COLO668 (cell line): ENCODE results near the gene VPS37C.

Experiments used
- DNase-seq: peaks from one replicate; lab custom pipeline; 2025; ENCODE audit not compliant: unreplicated experiment; lab: John Stamatoyannopoulos, UW

Gene VPS37C

GRCh38 chr11:61133956-61134662 lies 27.1 kb downstream of the VPS37C start:
- no peak for DNase-seq

- no peak for DNase-seq
Measured at GRCh38 chr11:61133145-61133544, 28.1 kb downstream of the VPS37C start.

- no peak for DNase-seq
Measured at GRCh38 chr11:61132646-61133045, 28.6 kb downstream of the VPS37C start.

- DNase-seq: no peak
Measured at GRCh38 chr11:61131998-61132555, 29.1 kb downstream of the VPS37C start.

GRCh38 chr11:61131586-61131985 lies 29.6 kb downstream of the VPS37C start:
- no peak for DNase-seq

GRCh38 chr11:61131186-61131585 lies 30.0 kb downstream of the VPS37C start:
- no peak for DNase-seq

- no peak for DNase-seq
Measured at GRCh38 chr11:61129639-61130523, 31.3 kb downstream of the VPS37C start.

- no peak for DNase-seq
Measured at GRCh38 chr11:61128947-61129638, 32.1 kb downstream of the VPS37C start.

- DNase-seq: no peak
Measured at GRCh38 chr11:61127991-61128390, 33.2 kb downstream of the VPS37C start.

GRCh38 chr11:61126256-61126655 lies 35.0 kb downstream of the VPS37C start:
- DNase-seq: no peak

GRCh38 chr11:61125310-61125684 lies 35.9 kb downstream of the VPS37C start:
- DNase-seq: no peak

- DNase-seq: no peak
Measured at GRCh38 chr11:61124574-61125309, 36.5 kb downstream of the VPS37C start.

- DNase-seq: no peak
Measured at GRCh38 chr11:61123775-61124571, 37.3 kb downstream of the VPS37C start.

- DNase-seq: no peak
Measured at GRCh38 chr11:61122761-61123160, 38.5 kb downstream of the VPS37C start.

GRCh38 chr11:61121917-61122316 lies 39.3 kb downstream of the VPS37C start:
- no peak for DNase-seq

GRCh38 chr11:61121192-61121831 lies 39.9 kb downstream of the VPS37C start:
- no peak for DNase-seq

GRCh38 chr11:61120706-61121191 lies 40.5 kb downstream of the VPS37C start:
- DNase-seq: no peak

GRCh38 chr11:61120099-61120705 lies 41.0 kb downstream of the VPS37C start:
- no peak for DNase-seq

GRCh38 chr11:61119571-61119970 lies 41.7 kb downstream of the VPS37C start:
- no peak for DNase-seq
